IPS DF 4.7 (cell line): ENCODE results near the gene IL4R.
"Not testable (repeated sequence)": the region's sequence is repeated elsewhere in the genome, so short reads cannot be mapped to it uniquely, and the experiment has no call there.

Experiments
- DNase-seq: peaks from one replicate; pipeline ENCODE4 v3.0.0-alpha.2; 2013; ENCODE audit warnings: low spot score; ENCODE audit errors: extremely low read depth

The IL4R gene

GRCh38 chr16:27288313-27288712, 25.5 kb upstream of the IL4R start:
- DNase-seq, result not testable (repeated sequence)

GRCh38 chr16:27289669-27290068, 24.1 kb upstream of the IL4R start:
- no peak for DNase-seq

GRCh38 chr16:27290562-27290961, 23.2 kb upstream of the IL4R start:
- DNase-seq, result no peak

- no peak for DNase-seq
These were observed 22.7 kb upstream of the IL4R start for GRCh38 chr16:27291106-27291505.

DNA sequence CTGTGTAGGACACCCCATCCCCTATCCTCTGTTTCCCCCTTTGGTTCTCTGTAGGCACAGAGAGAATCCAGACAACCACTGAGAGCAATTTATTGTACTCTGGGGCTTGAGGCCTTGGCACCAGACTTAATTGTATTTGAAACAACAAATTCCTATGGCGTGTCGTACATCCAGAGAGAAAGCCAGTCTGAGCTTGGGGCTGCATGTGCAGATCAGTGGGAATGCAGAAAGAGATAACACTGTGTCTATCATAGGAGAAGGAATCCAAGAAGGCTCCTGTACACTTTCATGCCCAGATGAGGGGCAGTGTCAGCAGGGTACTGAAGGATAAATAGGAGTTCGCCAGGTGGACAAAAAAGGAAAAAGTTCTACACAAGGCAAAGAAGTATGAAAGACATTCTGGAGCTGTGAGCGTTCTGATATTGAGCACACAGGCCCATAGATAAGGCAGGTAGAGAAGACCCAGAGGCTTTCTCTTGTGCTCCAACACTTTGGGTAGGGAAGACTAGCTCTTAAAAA, 22.0 kb upstream of the IL4R start:
- no peak for DNase-seq

GRCh38 chr16:27293343-27293742, 20.4 kb upstream of the IL4R start:
- DNase-seq, result no peak

GRCh38 chr16:27298132-27298531, 15.6 kb upstream of the IL4R start:
- no peak for DNase-seq

GRCh38 chr16:27301236-27301861, 12.4 kb upstream of the IL4R start:
- no peak for DNase-seq

GRCh38 chr16:27302126-27302525, 11.6 kb upstream of the IL4R start:
- no peak for DNase-seq

GRCh38 chr16:27303256-27304100, 10.3 kb upstream of the IL4R start:
- DNase-seq, result no peak

- DNase-seq, result no peak
These were observed 9.7 kb upstream of the IL4R start for GRCh38 chr16:27304102-27304501.

- no peak for DNase-seq
These were observed 8.7 kb upstream of the IL4R start for GRCh38 chr16:27304881-27305745.

DNA sequence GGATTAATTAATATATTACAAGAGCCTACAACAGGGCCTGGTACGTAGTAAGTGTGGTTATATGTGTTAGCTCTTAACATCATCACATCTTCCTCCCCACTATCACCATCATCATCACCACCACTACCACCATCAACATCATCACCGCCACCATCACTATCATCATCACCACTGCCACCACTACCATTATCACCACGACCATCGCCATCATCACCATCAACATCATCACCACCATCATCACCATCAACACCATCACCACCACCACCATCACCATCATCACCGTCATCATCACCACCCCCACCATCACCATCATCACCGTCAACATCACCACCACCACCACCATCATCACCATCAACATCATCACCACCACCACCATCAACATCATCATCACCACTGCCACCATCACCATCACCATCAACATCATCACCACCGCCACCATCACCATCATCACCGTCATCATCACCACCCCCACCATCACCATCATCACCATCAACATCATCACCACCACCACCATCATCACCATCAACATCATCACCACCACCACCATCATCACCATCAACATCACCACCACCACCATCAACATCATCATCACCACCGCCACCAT, 7.8 kb upstream of the IL4R start:
- DNase-seq, result no peak

DNA sequence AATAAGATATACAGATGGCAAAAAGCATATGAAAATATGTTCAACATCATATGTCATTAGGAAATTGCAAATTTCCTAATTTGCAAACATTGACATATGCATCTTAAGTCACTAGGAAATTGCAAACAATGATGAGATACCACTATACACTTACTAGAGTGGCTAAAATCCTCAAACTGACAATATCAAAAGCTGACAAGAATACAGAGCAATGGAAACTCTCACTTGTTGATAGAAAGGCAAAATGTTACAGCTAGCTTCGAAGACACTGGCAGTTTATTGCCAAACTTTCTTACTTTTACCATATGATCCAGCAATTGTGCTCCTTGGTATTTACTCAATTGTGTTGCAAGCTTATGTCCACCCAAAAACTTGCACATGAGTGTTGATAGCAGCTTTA, 5.0 kb upstream of the IL4R start:
- DNase-seq, result no peak

- DNase-seq, result no peak
These were observed 3.0 kb upstream of the IL4R start for GRCh38 chr16:27310576-27311447.

- DNase-seq, result no peak
These were observed 2.3 kb upstream of the IL4R start for GRCh38 chr16:27311448-27311830.

DNA sequence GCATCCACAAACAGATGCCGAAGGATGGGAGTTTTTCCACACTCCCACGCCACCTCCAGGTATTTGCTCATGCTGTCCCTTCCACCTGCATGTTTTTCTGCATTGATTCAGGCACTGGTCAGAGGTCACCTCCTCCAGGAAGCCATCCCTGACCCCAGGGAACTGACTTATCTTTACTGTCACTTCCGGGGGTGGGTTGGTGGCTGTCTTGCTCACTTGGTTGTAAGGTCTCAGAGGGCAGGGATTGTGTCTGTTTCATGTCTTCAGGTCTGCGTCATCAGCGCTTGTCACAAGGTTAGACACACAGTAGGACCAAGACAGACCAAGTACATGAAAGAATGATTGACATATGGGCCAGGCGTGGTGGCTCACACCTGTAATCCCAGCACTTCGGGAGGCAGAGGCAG, 1.9 kb upstream of the IL4R start:
- no peak for DNase-seq

- no peak for DNase-seq
These were observed 973 bp upstream of the IL4R start for GRCh38 chr16:27312580-27313421.

DNA sequence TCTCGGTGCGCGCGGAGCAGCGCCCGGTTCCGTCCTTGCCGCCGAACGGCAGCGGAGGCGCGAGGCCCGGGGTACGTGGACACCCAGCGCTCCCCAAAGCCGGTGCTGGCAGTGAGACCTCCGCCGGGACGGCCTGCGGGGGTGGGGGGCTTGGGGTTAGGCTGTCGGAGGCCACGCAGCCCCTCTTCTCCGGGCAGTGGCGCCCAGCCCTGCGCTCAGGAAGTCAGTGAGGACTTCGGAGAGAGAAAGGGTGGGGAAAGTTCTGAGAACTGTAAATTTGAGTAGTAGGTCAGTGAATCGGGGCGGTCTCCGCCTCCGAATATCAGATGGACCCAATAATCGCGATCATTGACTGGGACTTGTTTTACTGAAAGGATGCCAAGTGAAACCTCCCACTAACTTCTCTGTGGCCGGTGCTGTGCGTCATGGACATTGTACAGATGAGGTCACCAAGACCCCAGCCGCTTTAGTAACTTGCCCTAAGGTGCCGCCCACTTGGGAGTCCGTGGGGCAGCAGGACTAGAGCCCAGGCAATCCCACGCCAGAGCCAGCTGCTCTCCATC, 468 bp downstream of the IL4R start:
- DNase-seq, result no peak
